SHP77 treated with DMSO at 0.1 percent for 48 hours (cell line): ENCODE data around the gene POPDC3.
A peak's percentile ranks its signal among the peaks of the same experiment; 100 is the strongest.

Experiments used
- DNase-seq: peaks from one replicate; lab custom pipeline; 2025; lab: John Stamatoyannopoulos, UW

POPDC3 gene

DNA sequence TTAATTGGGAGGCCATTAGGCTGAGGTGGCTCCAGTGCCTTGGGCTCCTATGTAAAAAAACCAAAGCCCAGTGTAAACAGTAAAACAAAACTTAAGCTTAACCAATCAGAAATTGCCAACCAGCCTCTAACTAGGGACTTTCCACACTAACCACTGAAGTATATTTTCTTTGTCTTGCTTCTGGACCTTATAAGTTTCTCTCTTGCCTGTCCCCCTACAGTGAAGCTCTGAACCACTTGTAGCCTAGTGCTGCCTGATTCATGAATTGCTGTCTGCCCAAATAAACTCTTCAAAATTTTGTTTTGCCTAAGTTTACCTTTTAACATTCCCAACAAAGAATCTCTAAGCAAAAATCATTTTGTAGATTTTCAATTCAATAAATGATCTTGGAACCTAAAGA, 28.2 kb downstream of the POPDC3 start:
- DNase-seq: no peak

DNA sequence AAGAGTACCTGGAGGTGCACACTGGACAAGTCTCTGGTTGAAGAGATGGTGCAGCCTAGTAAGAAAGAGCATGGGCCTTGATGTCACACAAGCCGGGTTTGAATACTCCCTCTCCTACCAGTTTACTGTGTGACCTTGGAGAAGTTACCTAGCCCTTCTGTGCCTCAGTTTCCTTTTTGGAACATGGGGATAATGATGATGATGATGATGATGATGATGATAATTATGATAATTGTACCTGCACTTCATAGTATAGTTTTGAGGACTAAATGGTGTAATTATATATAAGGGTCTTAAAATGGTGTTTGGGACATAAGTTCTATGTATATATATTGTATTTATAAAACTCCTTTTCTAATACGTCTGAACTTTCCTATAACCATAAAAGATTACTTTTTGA, 41.7 kb downstream of the POPDC3 start:
- no peak for DNase-seq

DNA sequence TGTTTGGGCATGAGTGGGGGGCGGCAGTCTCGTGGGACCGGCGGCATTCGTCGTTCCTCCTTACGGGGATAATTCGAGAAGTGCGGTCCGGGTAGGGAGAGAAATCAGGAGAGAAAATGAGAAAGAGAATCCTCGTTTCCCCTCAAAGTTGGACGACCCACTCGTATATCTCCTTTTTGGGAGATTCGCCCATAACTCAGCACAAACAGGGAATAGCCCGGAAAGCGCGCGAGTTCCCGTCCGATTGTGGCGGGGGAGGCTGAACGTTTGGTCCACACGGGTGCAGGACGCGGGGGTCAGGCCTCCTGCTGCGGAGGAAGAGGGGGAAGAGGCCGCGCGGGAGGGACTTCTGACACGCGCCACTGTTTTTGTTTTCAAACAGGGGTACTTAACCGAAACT, 42.4 kb downstream of the POPDC3 start:
- no peak for DNase-seq

DNA sequence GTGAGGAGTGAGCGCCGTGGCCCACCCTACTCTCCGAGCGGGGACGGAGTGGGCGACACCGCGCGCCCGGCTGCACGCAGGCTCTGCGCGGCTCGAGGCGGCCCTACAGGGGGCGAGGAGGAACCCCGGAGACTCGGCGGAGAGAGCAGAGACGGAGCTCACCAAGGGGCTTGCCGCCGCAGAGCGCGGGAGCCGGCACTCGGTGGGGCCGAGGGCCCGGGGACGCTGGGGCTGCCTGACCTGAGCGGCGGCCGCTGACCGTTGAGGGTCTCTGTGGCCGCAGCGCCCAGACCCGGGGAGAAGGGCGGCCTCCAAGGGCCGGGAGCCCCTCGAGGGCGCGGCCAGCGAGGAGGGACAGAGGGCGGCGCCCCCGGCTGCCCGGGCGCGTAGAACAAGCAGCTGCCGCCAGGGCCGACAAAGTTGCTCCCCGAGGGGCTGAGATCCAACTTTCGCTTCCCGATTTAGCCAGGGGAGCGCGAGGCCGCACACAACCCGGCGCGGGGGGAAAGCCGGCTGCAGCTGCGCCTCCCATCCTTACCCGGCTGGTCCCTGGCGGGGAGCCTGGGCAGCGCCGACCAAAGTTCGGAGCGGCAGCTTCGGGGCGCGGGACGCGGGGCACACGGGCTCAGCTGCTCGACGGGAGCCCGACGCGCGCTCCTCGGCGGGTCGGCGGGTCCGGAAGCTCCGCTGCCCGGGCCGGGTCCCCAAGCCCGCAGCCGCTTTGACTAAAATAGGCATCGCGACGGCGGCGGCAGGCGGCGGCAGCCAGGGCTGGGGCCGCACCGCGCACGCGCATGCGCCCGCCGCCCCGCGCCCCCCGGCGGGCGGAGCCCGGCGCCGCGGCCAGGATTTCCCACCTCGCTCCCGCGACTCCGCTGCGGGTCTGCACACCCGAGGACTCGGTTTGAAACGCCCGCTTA, 43.1 kb downstream of the POPDC3 start:
- no peak for DNase-seq

GRCh38 chr6:105135907-105136430, 43.8 kb downstream of the POPDC3 start:
- DNase-seq: no peak

DNA sequence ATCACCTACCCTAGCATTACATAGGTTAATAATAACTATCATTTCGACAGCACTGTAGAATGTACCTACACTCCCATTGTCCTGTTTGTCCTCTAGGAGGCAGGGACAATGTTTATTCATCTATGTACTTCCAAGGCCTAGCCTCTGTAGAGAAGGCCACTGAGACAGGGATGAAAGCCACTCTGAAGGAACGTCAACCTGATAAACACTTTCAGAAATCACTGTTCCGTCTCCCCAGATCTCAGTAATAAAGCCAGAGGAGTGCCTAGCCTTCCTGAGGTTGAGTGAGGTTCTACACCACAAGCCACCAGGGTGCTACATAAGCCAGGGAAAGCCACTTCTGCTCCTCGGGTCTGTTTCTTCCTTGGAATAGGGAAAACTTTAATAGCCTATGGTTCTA, 44.8 kb downstream of the POPDC3 start:
- DNase-seq: peak; percentile 42

DNA sequence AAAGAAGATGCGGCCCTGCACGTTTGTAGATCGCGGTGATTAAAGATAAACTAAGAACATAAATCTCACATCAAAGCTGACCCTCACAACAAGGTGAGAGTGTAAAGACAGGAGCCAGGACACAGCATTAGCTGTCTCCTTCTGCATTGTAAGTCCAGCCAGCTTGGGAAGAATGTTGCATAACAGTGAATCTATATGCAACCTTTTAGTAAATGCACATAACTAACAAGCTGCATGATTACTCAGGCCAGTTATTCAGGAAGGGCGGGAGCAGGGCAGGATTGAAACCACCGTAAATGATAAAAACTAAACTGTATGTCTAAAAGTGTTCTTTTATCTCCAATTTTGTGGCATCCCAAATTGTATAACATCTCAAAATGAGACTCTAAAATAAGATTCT, 57.1 kb downstream of the POPDC3 start:
- DNase-seq: no peak

GRCh38 chr6:105121981-105122380, 57.8 kb downstream of the POPDC3 start:
- no peak for DNase-seq

DNA sequence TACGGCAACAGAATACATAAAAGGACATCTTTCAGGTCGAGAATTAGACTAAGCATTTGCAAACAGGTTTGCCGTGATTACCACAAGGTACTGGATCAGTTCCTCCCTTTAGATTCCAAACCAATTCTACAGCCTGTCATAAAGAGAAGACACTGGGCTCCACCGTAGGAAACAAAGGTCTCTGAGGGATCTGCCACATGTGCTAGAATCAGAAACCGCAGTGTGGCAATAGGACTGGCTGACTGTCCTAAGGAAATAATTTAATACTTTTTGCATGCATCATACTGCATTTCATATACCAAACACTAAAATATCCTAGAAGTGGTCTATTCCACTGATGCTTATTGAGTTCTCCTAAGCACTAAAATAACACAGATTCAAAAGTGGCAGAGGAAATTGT, 59.2 kb downstream of the POPDC3 start:
- no peak for DNase-seq

DNA sequence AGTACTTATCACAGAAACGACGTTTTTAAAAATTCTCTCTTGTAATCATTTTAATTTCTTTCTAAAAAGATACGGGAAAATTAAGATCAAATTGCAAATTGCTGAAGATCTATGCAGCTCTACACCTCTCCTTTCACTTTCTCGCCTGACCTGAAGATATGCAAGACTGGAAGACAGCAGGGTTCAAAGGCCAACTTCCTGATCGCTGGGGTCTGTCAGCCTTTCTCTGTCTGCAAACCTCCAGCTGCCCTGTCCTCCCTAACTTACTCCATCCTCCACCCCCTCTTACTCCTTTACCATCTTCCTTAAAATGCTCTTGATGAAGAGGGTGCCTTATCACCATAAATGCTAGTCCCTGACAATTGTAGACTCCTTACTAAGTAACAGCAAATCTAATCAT, 63.7 kb downstream of the POPDC3 start:
- DNase-seq: no peak

GRCh38 chr6:105113422-105113821, 66.4 kb downstream of the POPDC3 start:
- no peak for DNase-seq

DNA sequence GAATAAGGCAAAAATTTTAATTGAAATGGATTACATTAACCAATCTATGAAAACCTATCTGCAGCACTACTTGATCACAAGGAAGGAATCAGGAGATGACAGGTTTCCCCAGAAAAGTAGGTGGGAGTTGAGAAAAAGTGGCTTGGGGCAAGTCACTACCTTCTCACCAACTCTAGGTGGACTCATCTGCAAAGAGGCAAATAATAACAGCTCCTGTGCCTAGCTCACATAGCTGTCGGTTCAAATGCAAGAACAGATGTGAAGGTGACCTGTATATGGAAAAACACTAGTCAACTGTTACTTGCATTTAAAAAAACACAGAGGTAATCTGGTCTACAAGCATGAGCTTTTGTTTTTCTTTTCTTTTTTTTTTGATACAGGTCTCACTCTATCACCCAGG, 67.2 kb downstream of the POPDC3 start:
- no peak for DNase-seq

GRCh38 chr6:105111871-105112270, 67.9 kb downstream of the POPDC3 start:
- DNase-seq: no peak

GRCh38 chr6:105111105-105111504, 68.7 kb downstream of the POPDC3 start:
- DNase-seq: no peak

DNA sequence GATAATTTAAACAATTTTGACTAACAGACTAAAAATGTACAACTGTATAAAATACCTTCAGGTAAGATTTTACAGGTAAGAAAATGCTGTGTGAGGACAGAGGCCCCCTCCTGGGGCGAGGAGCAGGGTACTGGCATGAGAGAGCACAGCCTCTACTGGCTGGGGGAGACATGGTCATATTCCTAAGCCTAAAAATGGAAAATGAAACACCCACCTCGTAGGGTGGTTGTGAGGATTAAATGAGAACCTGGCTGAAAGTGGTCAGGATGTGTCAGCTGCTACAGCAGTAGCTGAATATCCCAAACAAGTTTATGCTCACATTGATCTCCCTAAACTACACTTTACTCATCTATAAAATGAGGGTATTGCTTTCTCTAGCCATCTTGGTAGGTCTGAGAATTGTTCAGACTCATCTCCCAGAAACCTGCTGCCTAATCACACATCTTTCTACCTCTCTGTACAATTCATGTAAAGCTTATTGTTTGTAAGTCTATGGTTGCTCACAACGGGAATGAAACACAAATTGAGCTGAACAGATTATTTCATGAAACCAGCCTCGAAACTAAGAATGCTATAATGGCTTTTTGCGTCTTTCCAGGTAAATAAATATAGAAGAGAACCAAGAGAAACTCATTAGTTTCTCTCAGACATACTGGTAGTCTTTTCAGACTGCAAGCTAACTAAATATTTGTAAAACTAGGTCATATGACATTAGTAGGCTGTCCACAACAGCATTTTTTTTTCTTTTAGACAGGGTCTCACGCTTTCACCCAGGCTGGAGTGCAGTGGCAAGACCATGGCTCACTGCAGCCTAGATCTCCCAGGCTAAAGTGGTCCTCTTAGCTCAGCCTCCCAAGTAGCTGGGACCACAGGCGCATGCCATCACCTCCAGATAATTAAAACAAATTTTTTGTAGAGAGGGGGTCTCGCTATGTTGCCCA, 69.6 kb downstream of the POPDC3 start:
- no peak for DNase-seq

- DNase-seq: no peak
Measured at GRCh38 chr6:105108631-105109262, 71.1 kb downstream of the POPDC3 start.
